22Rv1 (cell line): ENCODE data around the gene GMPR2.

Experiments
- CTCF ChIP-seq: fragments of 450-650 bp; IDR thresholded peaks from 2 replicates; pipeline ENCODE4 v1.5.1; 2017; ENCODE audit warnings: mild to moderate bottlenecking
- ZFX ChIP-seq: fragments of 450-650 bp; IDR thresholded peaks from 2 replicates; pipeline ENCODE4 v1.6.1; 2017; ENCODE audit warnings: antibody characterized with exemption, borderline replicate concordance

- no peak for TF ChIP-seq CTCF
- no peak for TF ChIP-seq ZFX
These were observed 19.8 kb downstream of the GMPR2 start for GRCh38 chr14:24252289-24253124.
